GM21717 (cell line): Measurements from ENCODE around the gene CLDN6.

Source experiments
- ATAC-seq: cut with Tn5 transposase; IDR thresholded peaks from one replicate; pipeline ENCODE4 v1.9.1; 2021; ENCODE audit warnings: mild to moderate bottlenecking, moderate library complexity; ENCODE audit not compliant: unreplicated experiment

CLDN6 gene

GRCh38 chr16:3015865-3016521, 2.0 kb downstream of the CLDN6 start:
- ATAC-seq, result no peak

- no peak for ATAC-seq
Observed at GRCh38 chr16:3014971-3015370, 3.0 kb downstream of the CLDN6 start.

GRCh38 chr16:3013998-3014690, 3.8 kb downstream of the CLDN6 start:
- no peak for ATAC-seq

- no peak for ATAC-seq
Observed at GRCh38 chr16:3013491-3013951, 4.5 kb downstream of the CLDN6 start.

- ATAC-seq, result no peak
Observed at GRCh38 chr16:3012828-3013420, 5.1 kb downstream of the CLDN6 start, which contains the start of gene CLDN9. TSS of gene CLDN9 (plus strand) at chr16:3012923. CDS start at chr16:3013363, 440 bp downstream.

GRCh38 chr16:3012246-3012645, 5.7 kb downstream of the CLDN6 start:
- ATAC-seq, result no peak

GRCh38 chr16:3010510-3010909, 7.5 kb downstream of the CLDN6 start:
- ATAC-seq, result no peak

GRCh38 chr16:3009568-3010390, 8.2 kb downstream of the CLDN6 start:
- no peak for ATAC-seq

- no peak for ATAC-seq
Observed at GRCh38 chr16:3008690-3009037, 9.3 kb downstream of the CLDN6 start.

GRCh38 chr16:3007957-3008689, 9.9 kb downstream of the CLDN6 start:
- ATAC-seq, result no peak

GRCh38 chr16:3007059-3007956, 10.7 kb downstream of the CLDN6 start:
- ATAC-seq, result no peak

- no peak for ATAC-seq
Observed at GRCh38 chr16:3004781-3005284, 13.2 kb downstream of the CLDN6 start.

GRCh38 chr16:3004319-3004718, 13.7 kb downstream of the CLDN6 start:
- ATAC-seq, result no peak

GRCh38 chr16:3003582-3004270, 14.3 kb downstream of the CLDN6 start:
- peak; percentile 94 for ATAC-seq

GRCh38 chr16:3001316-3001715, 16.7 kb downstream of the CLDN6 start:
- no peak for ATAC-seq

- ATAC-seq, result no peak
Observed at GRCh38 chr16:3000540-3000939, 17.4 kb downstream of the CLDN6 start.

GRCh38 chr16:2999929-3000328, 18.1 kb downstream of the CLDN6 start:
- ATAC-seq, result no peak

- ATAC-seq, result no peak
Observed at GRCh38 chr16:2996298-2996697, 21.7 kb downstream of the CLDN6 start.
